ENCODE measurements around the gene BCAT1.

GRCh38 chr12:24861766-24862540, 86.9 kb downstream of the BCAT1 start:
- no peak for TF ChIP-seq SP1 (IDR thresholded peaks at IDR 0.05; ENCODE audit: low read depth)
- no peak for TF ChIP-seq REST (IDR thresholded peaks at IDR 0.05; ENCODE audit: low read depth)
- no peak for TF ChIP-seq POLR2A (IDR thresholded peaks at IDR 0.05; ENCODE audit: borderline replicate concordance, extremely low read depth, insufficient read depth, insufficient read length)
- no peak for TF ChIP-seq ATF3 (IDR thresholded peaks at IDR 0.05)
- TF ChIP-seq SRF (IDR thresholded peaks at IDR 0.05; ENCODE audit: low read depth): no peak
- TF ChIP-seq CTCF (IDR thresholded peaks at IDR 0.05 in 2 of 3, conservative IDR thresholded peaks at IDR 0.05 in 1 of 3; ENCODE audit: borderline replicate concordance in 1 of 3, insufficient read depth in 1 of 3, low read depth in 2 of 3, low read length in 2 of 3): no peak
- TF ChIP-seq JUND (IDR thresholded peaks at IDR 0.05): no peak
- no peak for TF ChIP-seq EZH2 (IDR thresholded peaks at IDR 0.05)
- no peak for TF ChIP-seq EGR1 (IDR thresholded peaks at IDR 0.05; ENCODE audit: low read depth)
- no peak for TF ChIP-seq ZNF274 (IDR thresholded peaks at IDR 0.05; ENCODE audit: low read depth, low read length)
- no peak for TF ChIP-seq TCF7L2 (IDR thresholded peaks at IDR 0.05; ENCODE audit: borderline replicate concordance, extremely low read depth, insufficient read depth, insufficient read length)

Data from HCT116 (cell line).